ENCODE measurements around the gene ACTN4. TPM values are rescaled to one million over a fixed set of nuclear protein-coding genes. Genes with fewer than 3 reads are reported as not detected.

ACTN4 gene
- total and polyA plus RNA-seq, 10 of the 15 experiments (the other 5 are each of a cell fraction or from before 2014, with no cell fraction given): 2.4 to 293 (median 72.5) TPM

GRCh38 chr19:38726761-38727301, 79.4 kb downstream of the ACTN4 start:
- DNase-seq (ENCODE audit: low read depth, low spot score): no peak
- H3K9ac ChIP-seq (ENCODE audit: control insufficient read depth, insufficient read depth, low read length): no peak overlapping the region

More at GRCh38 chr19:38726761-38727301, 79.4 kb downstream of the ACTN4 start:
- FAIRE-seq: no peak
- POLR2A ChIA-PET: interaction anchor here (0.5 kb wide), 1 partner anchor 1831 kb away, joined by 3 read pairs; no protein-coding TSS in a partner anchor
- TF ChIP-seq ZBTB33 (IDR thresholded peaks at IDR 0.05): 0 out of 2 replicates have a peak, but pooled peaks have one; percentile 76
- TF ChIP-seq ESRRA (IDR thresholded peaks at IDR 0.05; ENCODE audit: low read length): no peak
- TF ChIP-seq YBX1 (IDR thresholded peaks at IDR 0.05): no peak
- no peak for TF ChIP-seq RAD21 (IDR thresholded peaks at IDR 0.05; ENCODE audit: insufficient read depth, low read depth, low read length)
- no peak for TF ChIP-seq YY1 (IDR thresholded peaks at IDR 0.05; ENCODE audit: low read depth, low read length)
- peak; percentile 14; the same call in 1 of the 2 replicates for TF ChIP-seq POLR2A (IDR thresholded peaks at IDR 0.05; ENCODE audit: low read depth, low read length)
- TF ChIP-seq MXI1 (IDR thresholded peaks at IDR 0.05; ENCODE audit: low read depth, low read length): no peak
- no peak for TF ChIP-seq CHD4 (IDR thresholded peaks at IDR 0.05)
- no peak for TF ChIP-seq RBBP5 (conservative IDR thresholded peaks at IDR 0.05)
- TF ChIP-seq SREBF1 (IDR thresholded peaks at IDR 0.05; ENCODE audit: low read length): no peak
- Histone ChIP-seq H3K4me1 (ENCODE audit: control insufficient read depth, insufficient read depth, low read length) (no peaks in the 10 kb centered on the region), H3K36me3 (ENCODE audit: control insufficient read depth in 2 of 2, insufficient read depth in 2 of 2, low read length in 1 of 2) (peaks cover 9 to 39% of the 10 kb centered on the region in 2 experiments), H3K4me3 (no peak overlapping the region), H3K27ac (ENCODE audit: control insufficient read depth, insufficient read depth) (no peak overlapping the region), H2AFZ (ENCODE audit: control insufficient read depth, low read depth, low read length) (no peak overlapping the region), H3K4me2 (ENCODE audit: control insufficient read depth, insufficient read depth) (no peak overlapping the region), H4K20me1 (ENCODE audit: control insufficient read depth, insufficient read depth) (no peaks in the 10 kb centered on the region), H3K27me3 (replicated peaks in 1 of 2; ENCODE audit: control insufficient read depth in 2 of 2, insufficient read depth in 2 of 2, low read length in 1 of 2) (no peaks in the 10 kb centered on the region), H3K79me2 (ENCODE audit: control insufficient read depth, insufficient read depth, low read length) (no peaks in the 10 kb centered on the region), H3K9me3 (replicated peaks; ENCODE audit: control insufficient read depth, insufficient read depth, low read length) (no peaks in the 10 kb centered on the region)
- no peak for ATAC-seq
- WGBS (ENCODE audit: insufficient coverage, insufficient replicate concordance, low lambda C conversion rate, missing lambda C conversion rate): 77% methylated on average over 30 of the region's 30 CpGs
- in situ Hi-C loops (cut with MboI): no loop called here
- BruUV-seq (replicated peaks): no TSS peak
- CTCF ChIA-PET: interaction anchor here (1.1 kb wide), 1 partner anchor 203 kb away, joined by 3 read pairs; the partner anchor contains the start of genes MRPS12 and SARS2
- SMC1A ChIA-PET (ENCODE audit: uncharacterized antibody, unreplicated experiment): no interaction called here
- RAD21 ChIA-PET (ENCODE audit: unreplicated experiment): interaction anchor here (0.5 kb wide), 1 partner anchor 206 kb away, joined by 3 read pairs; no protein-coding TSS in a partner anchor
- intact Hi-C loops (cut with micrococcal nuclease; ENCODE audit: unreplicated experiment): no loop called here

All from GM12878 (cell line).